Activated CD8-positive, alpha-beta memory T cell treated with anti-CD3 and anti-CD28 coated beads for 1 hour (primary cell): ENCODE measurements around the gene SDC1.

Experiments
- DNase-seq, 2 donors: peaks; one replicate each; pipeline ENCODE4 v3.0.0-alpha.2; 2020; ENCODE audit warnings: low read depth in 1 of 2; ENCODE audit errors: extremely low read depth in 1 of 2

The SDC1 gene

GRCh38 chr2:20215183-20216040 lies 9.5 kb downstream of the SDC1 start:
- DNase-seq, result no peak

- no peak for DNase-seq
Measured at GRCh38 chr2:20214566-20215182, 10.3 kb downstream of the SDC1 start.

GRCh38 chr2:20213651-20214565 lies 11.0 kb downstream of the SDC1 start:
- no peak for DNase-seq

- no peak for DNase-seq
Measured at GRCh38 chr2:20212871-20213503, 11.9 kb downstream of the SDC1 start.

GRCh38 chr2:20212459-20212870 lies 12.5 kb downstream of the SDC1 start:
- no peak for DNase-seq

- no peak for DNase-seq
Measured at GRCh38 chr2:20211860-20212458, 13.0 kb downstream of the SDC1 start.

GRCh38 chr2:20211420-20211819 lies 13.5 kb downstream of the SDC1 start:
- DNase-seq, result no peak

GRCh38 chr2:20210462-20210861 lies 14.5 kb downstream of the SDC1 start:
- no peak for DNase-seq

- no peak for DNase-seq
Measured at GRCh38 chr2:20209373-20210109, 15.4 kb downstream of the SDC1 start.

GRCh38 chr2:20208476-20208859 lies 16.5 kb downstream of the SDC1 start:
- no peak for DNase-seq

GRCh38 chr2:20207051-20207450 lies 17.9 kb downstream of the SDC1 start:
- no peak for DNase-seq

- DNase-seq, result no peak
Measured at GRCh38 chr2:20205915-20206524, 18.9 kb downstream of the SDC1 start.

GRCh38 chr2:20205069-20205468 lies 19.9 kb downstream of the SDC1 start:
- no peak for DNase-seq

GRCh38 chr2:20203521-20204225 lies 21.3 kb downstream of the SDC1 start:
- DNase-seq, result no peak

GRCh38 chr2:20203072-20203471 lies 21.9 kb downstream of the SDC1 start:
- DNase-seq, result no peak

- no peak for DNase-seq
Measured at GRCh38 chr2:20201671-20202070, 23.3 kb downstream of the SDC1 start.

GRCh38 chr2:20200697-20201555 lies 24.0 kb downstream of the SDC1 start:
- no peak for DNase-seq
